MM.1S (cell line): ENCODE measurements around the gene RB1.

Source experiments
- EZH2 ChIP-seq: fragments of 300-600 bp; sonication (generic); optimal IDR thresholded peaks from 2 replicates; pipeline ENCODE3; 2017; ENCODE audit warnings: low read depth, mild to moderate bottlenecking, antibody characterized with exemption, low read length, mixed read lengths
- TF ChIP-seq, protein P1 (sequence below): fragments of 300-600 bp; sonication (generic); IDR thresholded peaks from 2 replicates; pipeline ENCODE4 v1.5.1; 2016; ENCODE audit warnings: antibody characterized with exemption, low read length, mixed read lengths

DNA sequence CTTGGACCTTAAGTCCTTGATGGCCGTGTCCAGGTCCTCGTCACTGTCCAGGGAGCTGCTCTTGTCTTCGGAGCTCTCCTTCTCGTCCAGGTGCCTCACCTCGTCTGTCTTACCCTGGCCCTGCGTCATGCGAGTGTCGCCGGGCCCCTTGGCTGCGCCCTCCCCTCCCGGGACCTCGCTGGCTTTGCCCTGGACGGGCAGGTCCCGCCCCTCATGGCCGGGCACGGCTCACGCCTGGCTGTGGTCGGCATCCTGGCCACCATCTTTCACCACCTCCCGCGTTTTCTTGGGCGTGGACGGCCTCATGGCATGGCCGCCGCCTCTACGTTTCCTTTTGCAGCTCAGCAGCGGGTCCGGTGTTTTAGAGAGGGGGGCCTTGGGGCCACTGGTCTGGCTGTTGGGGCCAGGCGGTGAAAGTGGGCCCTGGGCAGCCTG lies 14.8 kb downstream of the RB1 start:
- TF ChIP-seq, protein P1, sequence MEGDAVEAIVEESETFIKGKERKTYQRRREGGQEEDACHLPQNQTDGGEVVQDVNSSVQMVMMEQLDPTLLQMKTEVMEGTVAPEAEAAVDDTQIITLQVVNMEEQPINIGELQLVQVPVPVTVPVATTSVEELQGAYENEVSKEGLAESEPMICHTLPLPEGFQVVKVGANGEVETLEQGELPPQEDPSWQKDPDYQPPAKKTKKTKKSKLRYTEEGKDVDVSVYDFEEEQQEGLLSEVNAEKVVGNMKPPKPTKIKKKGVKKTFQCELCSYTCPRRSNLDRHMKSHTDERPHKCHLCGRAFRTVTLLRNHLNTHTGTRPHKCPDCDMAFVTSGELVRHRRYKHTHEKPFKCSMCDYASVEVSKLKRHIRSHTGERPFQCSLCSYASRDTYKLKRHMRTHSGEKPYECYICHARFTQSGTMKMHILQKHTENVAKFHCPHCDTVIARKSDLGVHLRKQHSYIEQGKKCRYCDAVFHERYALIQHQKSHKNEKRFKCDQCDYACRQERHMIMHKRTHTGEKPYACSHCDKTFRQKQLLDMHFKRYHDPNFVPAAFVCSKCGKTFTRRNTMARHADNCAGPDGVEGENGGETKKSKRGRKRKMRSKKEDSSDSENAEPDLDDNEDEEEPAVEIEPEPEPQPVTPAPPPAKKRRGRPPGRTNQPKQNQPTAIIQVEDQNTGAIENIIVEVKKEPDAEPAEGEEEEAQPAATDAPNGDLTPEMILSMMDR: no peak
- no peak for TF ChIP-seq EZH2
